GM18520 (cell line): ENCODE measurements around the gene YPEL3.

ENCODE experiments used
- ATAC-seq: cut with Tn5 transposase; IDR thresholded peaks from one replicate; pipeline ENCODE4 v1.9.1; 2021; ENCODE audit not compliant: unreplicated experiment

Gene YPEL3

DNA sequence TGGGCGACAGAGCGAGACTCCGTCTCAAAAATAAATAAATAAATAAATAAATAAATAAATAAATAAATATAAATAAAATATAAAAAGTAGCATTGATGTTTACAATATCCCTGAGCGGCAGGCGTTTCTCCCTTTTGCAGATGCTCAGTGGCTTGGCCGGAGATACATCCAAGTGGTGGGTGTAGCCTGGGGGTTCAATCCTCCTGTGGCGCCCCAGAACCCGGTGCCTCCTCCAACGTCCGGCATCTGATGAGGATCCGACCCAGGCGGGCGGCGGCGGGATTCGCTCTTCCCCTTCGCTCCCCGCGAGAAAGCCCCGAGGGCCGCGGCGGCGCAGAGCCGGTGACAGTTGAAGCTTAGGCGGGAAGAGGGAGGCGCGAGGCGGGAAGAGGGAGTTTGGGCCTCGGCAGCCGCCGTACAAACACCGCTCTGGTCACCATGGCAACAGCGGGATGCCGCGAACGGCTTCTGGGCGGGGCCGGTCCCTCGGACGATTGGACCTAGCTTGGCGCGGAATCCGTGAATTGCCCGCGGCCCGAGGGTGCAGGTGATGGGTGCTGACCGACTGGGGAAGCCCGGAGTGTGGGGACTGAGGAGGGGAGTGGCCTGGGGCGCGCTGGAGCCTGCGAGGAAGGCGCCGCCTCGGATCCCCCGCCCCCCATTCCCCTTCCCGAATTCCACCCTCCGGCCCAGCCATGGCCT lies 43.2 kb downstream of the YPEL3 start:
- no peak for ATAC-seq

GRCh38 chr16:30051518-30051917 lies 44.5 kb downstream of the YPEL3 start:
- ATAC-seq, result no peak

DNA sequence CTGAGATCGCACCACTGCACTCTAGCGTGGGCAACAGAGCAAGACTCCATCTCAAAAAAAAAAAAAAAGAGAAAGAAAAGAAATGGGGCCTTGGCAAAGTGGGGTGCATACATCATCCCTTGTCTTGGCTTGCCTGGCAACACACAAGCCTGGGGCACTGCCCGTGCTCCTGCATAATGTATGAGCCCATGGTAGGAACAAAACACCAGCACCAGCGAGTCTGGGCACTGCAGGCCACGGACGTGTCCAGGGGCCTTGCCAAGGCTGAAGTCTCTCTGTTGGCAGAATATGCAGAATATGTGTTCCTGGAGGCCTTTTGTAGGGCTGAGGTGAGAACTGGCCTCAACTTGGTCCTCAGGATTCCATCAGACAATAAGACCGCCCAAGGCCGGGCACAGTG lies 46.1 kb downstream of the YPEL3 start:
- no peak for ATAC-seq

DNA sequence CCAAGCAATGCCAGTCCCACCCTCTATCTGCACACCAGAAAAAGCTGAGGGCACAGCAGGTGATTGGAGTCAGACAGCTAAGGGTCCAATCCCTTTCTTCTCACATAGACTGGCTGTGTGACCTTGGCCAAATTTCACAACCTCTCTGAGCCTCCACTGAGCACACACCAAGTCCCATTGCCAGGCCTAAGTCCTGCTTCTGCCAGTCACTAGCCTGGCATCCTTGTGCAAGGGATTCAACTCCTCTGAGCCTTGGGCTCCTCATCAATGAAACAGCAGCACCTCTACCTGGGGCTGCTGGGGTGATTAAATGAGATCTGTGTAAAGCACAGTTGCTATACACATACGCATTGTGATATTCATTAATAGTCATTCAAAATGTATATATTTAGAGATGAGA lies 49.4 kb downstream of the YPEL3 start:
- no peak for ATAC-seq

DNA sequence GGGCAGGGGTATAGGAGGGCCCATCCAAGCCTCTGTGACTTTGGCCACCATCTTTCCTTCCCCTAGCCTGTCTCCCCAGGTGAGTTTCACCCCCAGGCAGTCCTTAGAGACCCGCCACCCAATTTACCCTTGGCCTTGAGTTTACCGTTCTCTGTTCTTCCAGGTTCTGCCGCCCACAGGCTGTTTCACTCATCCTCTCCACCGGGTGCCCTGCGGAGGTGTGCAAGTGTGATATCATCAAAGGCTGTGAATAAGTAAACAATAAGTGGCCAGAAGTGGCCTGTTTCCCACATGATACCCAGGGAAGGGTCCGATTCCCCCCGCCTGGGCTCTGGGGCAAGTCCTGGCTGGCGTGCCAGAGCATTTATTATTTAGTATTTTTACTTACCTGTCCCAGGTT lies 49.8 kb downstream of the YPEL3 start:
- ATAC-seq, result no peak
